ENCODE measurements around the gene XRCC4.

XRCC4 gene

GRCh38 chr5:83071286-83072051 lies 5.9 kb upstream of the XRCC4 start:
- no peak for DNase-seq

GRCh38 chr5:83072966-83073365 lies 4.4 kb upstream of the XRCC4 start:
- no peak for DNase-seq

GRCh38 chr5:83077662-83078261 lies 415 bp downstream of the XRCC4 start:
- no peak for DNase-seq

GRCh38 chr5:83082750-83083149 lies 5.4 kb downstream of the XRCC4 start:
- DNase-seq = no peak

- DNase-seq = no peak
These were observed 7.0 kb downstream of the XRCC4 start for GRCh38 chr5:83084336-83084735.

GRCh38 chr5:83085106-83085505 lies 7.8 kb downstream of the XRCC4 start:
- no peak for DNase-seq

GRCh38 chr5:83090169-83090568 lies 12.8 kb downstream of the XRCC4 start:
- no peak for DNase-seq

- DNase-seq = no peak
These were observed 15.3 kb downstream of the XRCC4 start for GRCh38 chr5:83092619-83093018.

GRCh38 chr5:83093692-83094091 lies 16.3 kb downstream of the XRCC4 start:
- no peak for DNase-seq

- DNase-seq = no peak
These were observed 18.0 kb downstream of the XRCC4 start for GRCh38 chr5:83095163-83095956.

GRCh38 chr5:83095957-83096539 lies 18.7 kb downstream of the XRCC4 start:
- DNase-seq = no peak

GRCh38 chr5:83096660-83097339 lies 19.5 kb downstream of the XRCC4 start:
- DNase-seq = no peak

- no peak for DNase-seq
These were observed 20.4 kb downstream of the XRCC4 start for GRCh38 chr5:83097689-83098231.

- DNase-seq = no peak
These were observed 21.7 kb downstream of the XRCC4 start for GRCh38 chr5:83099001-83099400.

- DNase-seq = no peak
These were observed 22.1 kb downstream of the XRCC4 start for GRCh38 chr5:83099445-83099844.

- DNase-seq = no peak
These were observed 24.2 kb downstream of the XRCC4 start for GRCh38 chr5:83101514-83101913.

GRCh38 chr5:83102364-83102980 lies 25.1 kb downstream of the XRCC4 start:
- no peak for DNase-seq

- no peak for DNase-seq
These were observed 26.7 kb downstream of the XRCC4 start for GRCh38 chr5:83104021-83104420.

GRCh38 chr5:83107692-83108420 lies 30.5 kb downstream of the XRCC4 start:
- DNase-seq = no peak

GRCh38 chr5:83109380-83109779 lies 32.0 kb downstream of the XRCC4 start:
- DNase-seq = no peak

GRCh38 chr5:83115816-83116215 lies 38.5 kb downstream of the XRCC4 start:
- no peak for DNase-seq

Data from NCI-H1048 (cell line).